Fibroblast of lung (primary cell): ENCODE measurements around the gene RPL29.

Experiments
- EZH2 ChIP-seq: IDR thresholded peaks from 2 replicates; pipeline ENCODE4 v1.5.1; 2012; ENCODE audit warnings: low read length, control low read depth, mild to moderate bottlenecking; ENCODE audit errors: missing control alignments
- TF ChIP-seq, protein P1 (sequence below), 2 donors: IDR thresholded peaks in 1 of 2; conservative IDR thresholded peaks in 1 of 2; 1 replicate in 1 of 2; 2 replicates in 1 of 2; pipeline ENCODE4 v1.5.1; 2011 to 2012; ENCODE audit warnings: low read length in 2 of 2, control low read depth in 1 of 2, inconsistent platforms in 1 of 2, low read depth in 1 of 2, mild to moderate bottlenecking in 1 of 2

DNA sequence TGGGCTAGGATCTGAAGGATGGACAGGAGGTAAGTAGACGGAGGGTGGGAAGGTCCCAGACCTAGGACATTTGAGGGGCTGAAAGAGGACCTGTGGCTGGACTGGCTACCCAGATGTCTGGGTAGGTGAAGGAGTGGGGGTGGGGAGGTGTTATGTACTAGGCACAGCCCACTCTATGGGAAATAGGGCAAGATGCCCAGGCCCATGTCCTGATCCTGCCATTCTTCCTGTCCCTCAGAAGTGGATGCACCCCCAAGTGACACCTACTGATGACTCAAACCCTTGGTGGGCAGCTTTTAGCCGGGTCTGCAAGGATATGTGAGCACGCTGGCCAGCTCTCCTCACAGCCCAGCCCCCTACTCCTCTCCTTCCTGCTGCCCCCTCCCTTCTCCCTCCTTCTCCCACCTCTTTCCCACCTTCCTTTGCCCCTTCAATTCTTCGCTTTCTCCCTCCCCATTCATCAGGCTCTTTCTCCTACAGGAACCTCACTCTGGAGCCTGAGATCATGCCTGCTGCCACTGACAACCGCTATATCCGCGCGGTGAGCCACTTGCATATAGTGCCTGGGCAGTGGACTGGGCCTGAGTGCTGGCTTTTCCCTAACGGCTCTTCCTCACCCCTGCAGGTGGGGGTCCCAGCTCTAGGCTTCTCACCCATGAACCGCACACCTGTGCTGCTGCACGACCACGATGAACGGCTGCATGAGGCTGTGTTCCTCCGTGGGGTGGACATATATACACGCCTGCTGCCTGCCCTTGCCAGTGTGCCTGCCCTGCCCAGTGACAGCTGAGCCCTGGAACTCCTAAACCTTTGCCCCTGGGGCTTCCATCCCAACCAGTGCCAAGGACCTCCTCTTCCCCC, 7.2 kb downstream of the RPL29 start:
- TF ChIP-seq, protein P1, sequence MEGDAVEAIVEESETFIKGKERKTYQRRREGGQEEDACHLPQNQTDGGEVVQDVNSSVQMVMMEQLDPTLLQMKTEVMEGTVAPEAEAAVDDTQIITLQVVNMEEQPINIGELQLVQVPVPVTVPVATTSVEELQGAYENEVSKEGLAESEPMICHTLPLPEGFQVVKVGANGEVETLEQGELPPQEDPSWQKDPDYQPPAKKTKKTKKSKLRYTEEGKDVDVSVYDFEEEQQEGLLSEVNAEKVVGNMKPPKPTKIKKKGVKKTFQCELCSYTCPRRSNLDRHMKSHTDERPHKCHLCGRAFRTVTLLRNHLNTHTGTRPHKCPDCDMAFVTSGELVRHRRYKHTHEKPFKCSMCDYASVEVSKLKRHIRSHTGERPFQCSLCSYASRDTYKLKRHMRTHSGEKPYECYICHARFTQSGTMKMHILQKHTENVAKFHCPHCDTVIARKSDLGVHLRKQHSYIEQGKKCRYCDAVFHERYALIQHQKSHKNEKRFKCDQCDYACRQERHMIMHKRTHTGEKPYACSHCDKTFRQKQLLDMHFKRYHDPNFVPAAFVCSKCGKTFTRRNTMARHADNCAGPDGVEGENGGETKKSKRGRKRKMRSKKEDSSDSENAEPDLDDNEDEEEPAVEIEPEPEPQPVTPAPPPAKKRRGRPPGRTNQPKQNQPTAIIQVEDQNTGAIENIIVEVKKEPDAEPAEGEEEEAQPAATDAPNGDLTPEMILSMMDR (conservative IDR thresholded peaks at IDR 0.05 in 1 of 2, IDR thresholded peaks at IDR 0.05 in 1 of 2; ENCODE audit: low read depth in 1 of 2, low read length in 2 of 2): no peak
- TF ChIP-seq EZH2: no peak
